Measurements from ENCODE around the gene IDH3B.

DNA sequence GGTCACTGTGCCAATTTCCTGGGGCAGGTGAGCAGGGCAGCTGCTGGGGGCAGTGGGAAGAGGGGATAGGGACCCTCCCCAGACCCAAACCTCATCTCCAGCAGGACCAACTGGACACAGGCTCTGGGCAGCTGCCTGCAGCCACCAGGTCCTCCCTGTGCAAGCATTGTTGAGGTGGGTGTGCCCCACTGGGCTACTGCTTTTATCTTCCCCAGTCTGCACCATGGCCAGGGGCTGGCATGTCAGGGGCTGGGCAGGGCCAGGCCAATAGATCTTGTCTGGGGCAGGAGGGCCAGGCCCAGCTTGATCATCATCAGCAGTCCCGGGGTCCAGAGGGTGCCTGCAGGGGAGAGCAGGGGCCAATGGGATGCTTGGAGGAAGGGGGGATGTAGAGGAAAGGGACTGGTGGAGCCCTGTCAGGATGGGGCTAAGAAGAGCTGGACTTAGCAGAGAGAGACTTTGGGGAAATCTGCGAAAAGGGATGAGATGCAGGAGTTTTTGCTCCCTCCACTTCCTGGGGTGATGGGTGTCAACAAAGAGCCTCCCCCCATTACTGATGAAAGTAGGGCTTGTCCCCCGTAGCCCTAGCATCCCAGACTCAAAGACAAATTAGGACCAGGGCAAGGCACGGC, 34.3 kb upstream of the IDH3B start:
- TF ChIP-seq, protein P1, sequence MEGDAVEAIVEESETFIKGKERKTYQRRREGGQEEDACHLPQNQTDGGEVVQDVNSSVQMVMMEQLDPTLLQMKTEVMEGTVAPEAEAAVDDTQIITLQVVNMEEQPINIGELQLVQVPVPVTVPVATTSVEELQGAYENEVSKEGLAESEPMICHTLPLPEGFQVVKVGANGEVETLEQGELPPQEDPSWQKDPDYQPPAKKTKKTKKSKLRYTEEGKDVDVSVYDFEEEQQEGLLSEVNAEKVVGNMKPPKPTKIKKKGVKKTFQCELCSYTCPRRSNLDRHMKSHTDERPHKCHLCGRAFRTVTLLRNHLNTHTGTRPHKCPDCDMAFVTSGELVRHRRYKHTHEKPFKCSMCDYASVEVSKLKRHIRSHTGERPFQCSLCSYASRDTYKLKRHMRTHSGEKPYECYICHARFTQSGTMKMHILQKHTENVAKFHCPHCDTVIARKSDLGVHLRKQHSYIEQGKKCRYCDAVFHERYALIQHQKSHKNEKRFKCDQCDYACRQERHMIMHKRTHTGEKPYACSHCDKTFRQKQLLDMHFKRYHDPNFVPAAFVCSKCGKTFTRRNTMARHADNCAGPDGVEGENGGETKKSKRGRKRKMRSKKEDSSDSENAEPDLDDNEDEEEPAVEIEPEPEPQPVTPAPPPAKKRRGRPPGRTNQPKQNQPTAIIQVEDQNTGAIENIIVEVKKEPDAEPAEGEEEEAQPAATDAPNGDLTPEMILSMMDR (IDR thresholded peaks at IDR 0.05): no peak
- TF ChIP-seq ZFX (IDR thresholded peaks at IDR 0.05; ENCODE audit: borderline replicate concordance): no peak
